ENCODE data around the gene EME1.

- TF ChIP-seq CHD2 (IDR thresholded peaks at IDR 0.05; ENCODE audit: low read length, partially characterized antibody) (no peak), CTCF (IDR thresholded peaks at IDR 0.05) (no peak), SIN3A (IDR thresholded peaks at IDR 0.05; ENCODE audit: borderline replicate concordance, low read depth, low read length) (no peak), ZBTB33 (IDR thresholded peaks at IDR 0.05; ENCODE audit: borderline replicate concordance, low read depth) (no peak)
Observed at GRCh38 chr17:50412188-50412732, 39.2 kb downstream of the EME1 start.
